ENCODE measurements around the gene SMAP1.

Gene SMAP1

GRCh38 chr6:70709826-70710225 is 42.1 kb downstream of the SMAP1 start:
- H3K4me1 ChIP-seq (ENCODE audit: control insufficient read depth, insufficient read depth, low read length) = no peaks in the 10 kb centered on the region
- H3K9me3 ChIP-seq (ENCODE audit: control insufficient read depth, insufficient read depth, low read depth, low read length) = peaks cover 2% of the 10 kb centered on the region; the same call in 1 of the 2 replicates
- CTCF ChIA-PET = interaction anchor here (0.6 to 8.5 kb wide), 5 partner anchors 148 to 325 kb away, joined by 3 to 135 read pairs (median 4); no protein-coding TSS in a partner anchor
- H3K36me3 ChIP-seq (ENCODE audit: control insufficient read depth in 2 of 2, insufficient read depth in 1 of 2, low read length in 2 of 2) = no peaks in the 10 kb centered on the region
- POLR2A ChIA-PET = no interaction called here
- no peak overlapping the region for H3K4me3 ChIP-seq (ENCODE audit: low read depth, low read length)
- H3K27ac ChIP-seq (ENCODE audit: extremely low read depth, low read depth, low read length) = no peak overlapping the region
- TF ChIP-seq, protein P1, sequence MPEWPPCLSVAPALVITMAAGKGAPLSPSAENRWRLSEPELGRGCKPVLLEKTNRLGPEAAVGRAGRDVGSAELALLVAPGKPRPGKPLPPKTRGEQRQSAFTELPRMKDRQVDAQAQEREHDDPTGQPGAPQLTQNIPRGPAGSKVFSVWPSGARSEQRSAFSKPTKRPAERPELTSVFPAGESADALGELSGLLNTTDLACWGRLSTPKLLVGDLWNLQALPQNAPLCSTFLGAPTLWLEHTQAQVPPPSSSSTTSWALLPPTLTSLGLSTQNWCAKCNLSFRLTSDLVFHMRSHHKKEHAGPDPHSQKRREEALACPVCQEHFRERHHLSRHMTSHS (tag by site-specific recombination; IDR thresholded peaks at IDR 0.05) = no peak
- TF ChIP-seq ZNF558 (tag by site-specific recombination; IDR thresholded peaks at IDR 0.05) = peak; percentile 21; the same call in 1 of the 2 replicates
- TF ChIP-seq ZNF398 (tag by site-specific recombination; IDR thresholded peaks at IDR 0.05) = no peak

- Histone ChIP-seq H3K9me3 (ENCODE audit: control insufficient read depth, insufficient read depth, low read depth, low read length) (peaks cover 2% of the 10 kb centered on the region; the same call in 1 of the 2 replicates), H3K27ac (ENCODE audit: extremely low read depth, low read depth, low read length) (no peak overlapping the region), H3K4me3 (ENCODE audit: low read depth, low read length) (no peak overlapping the region), H3K4me1 (ENCODE audit: control insufficient read depth, insufficient read depth, low read length) (no peaks in the 10 kb centered on the region), H3K36me3 (ENCODE audit: control insufficient read depth in 2 of 2, insufficient read depth in 1 of 2, low read length in 2 of 2) (no peaks in the 10 kb centered on the region)
- CTCF ChIA-PET = interaction anchor here (8.5 kb wide), 1 partner anchor 171 kb away, joined by 135 read pairs; no protein-coding TSS in a partner anchor
- TF ChIP-seq, protein P2, sequence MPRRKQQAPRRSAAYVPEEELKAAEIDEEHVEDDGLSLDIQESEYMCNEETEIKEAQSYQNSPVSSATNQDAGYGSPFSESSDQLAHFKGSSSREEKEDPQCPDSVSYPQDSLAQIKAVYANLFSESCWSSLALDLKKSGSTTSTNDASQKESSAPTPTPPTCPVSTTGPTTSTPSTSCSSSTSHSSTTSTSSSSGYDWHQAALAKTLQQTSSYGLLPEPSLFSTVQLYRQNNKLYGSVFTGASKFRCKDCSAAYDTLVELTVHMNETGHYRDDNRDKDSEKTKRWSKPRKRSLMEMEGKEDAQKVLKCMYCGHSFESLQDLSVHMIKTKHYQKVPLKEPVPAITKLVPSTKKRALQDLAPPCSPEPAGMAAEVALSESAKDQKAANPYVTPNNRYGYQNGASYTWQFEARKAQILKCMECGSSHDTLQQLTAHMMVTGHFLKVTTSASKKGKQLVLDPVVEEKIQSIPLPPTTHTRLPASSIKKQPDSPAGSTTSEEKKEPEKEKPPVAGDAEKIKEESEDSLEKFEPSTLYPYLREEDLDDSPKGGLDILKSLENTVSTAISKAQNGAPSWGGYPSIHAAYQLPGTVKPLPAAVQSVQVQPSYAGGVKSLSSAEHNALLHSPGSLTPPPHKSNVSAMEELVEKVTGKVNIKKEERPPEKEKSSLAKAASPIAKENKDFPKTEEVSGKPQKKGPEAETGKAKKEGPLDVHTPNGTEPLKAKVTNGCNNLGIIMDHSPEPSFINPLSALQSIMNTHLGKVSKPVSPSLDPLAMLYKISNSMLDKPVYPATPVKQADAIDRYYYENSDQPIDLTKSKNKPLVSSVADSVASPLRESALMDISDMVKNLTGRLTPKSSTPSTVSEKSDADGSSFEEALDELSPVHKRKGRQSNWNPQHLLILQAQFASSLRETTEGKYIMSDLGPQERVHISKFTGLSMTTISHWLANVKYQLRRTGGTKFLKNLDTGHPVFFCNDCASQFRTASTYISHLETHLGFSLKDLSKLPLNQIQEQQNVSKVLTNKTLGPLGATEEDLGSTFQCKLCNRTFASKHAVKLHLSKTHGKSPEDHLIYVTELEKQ (tag by site-specific recombination; IDR thresholded peaks at IDR 0.05; ENCODE audit: borderline replicate concordance) = no peak
- TF ChIP-seq ZNF626 (tag by site-specific recombination; IDR thresholded peaks at IDR 0.05) (0 out of 2 replicates have a peak, but pooled peaks have one; percentile 26), SETDB1 (IDR thresholded peaks at IDR 0.05; ENCODE audit: insufficient read length, low read length) (peak; percentile 98), TRIM28 (IDR thresholded peaks at IDR 0.05; ENCODE audit: borderline replicate concordance, low read length) (peak; percentile 82)
- POLR2A ChIA-PET = interaction anchor here (0.7 kb wide), 1 partner anchor 481 kb away, joined by 4 read pairs; no protein-coding TSS in a partner anchor
These were observed 47.1 kb downstream of the SMAP1 start for GRCh38 chr6:70714716-70715257.

DNA sequence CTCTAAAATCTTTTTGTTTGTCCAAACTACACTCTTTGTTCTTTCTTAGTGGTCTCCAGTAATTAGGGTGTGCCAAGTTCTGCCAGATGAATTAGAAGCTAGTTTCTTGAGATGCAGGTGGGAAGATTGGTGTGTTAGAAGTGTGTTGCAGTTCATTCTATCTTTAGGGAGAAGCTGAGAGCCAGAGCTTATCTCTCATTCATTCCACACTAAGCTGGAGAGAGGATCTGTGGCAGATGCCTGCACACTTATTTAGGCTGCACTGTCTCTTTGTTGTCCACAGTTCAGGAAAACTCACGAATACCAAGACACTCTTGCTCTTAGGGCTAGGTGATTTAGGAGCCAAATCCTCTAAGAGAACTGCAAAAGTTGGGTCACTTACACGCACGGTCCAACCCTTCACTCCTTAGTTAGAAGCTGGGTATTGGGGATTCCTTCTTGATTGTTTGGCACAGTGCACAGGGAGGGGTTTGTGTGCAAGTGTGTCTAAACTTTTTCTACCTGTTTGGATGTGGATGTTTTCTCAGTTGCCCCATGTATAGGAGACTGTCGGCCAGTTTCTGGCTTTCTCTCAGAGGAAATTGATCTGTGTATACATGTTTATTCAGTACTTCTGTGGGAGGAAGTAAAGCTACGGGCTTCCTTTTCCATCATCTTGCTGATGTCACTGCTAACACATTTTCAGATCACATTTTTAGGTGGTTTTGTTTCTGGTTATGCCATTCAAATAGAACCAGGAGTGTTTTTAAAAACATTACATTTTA is 49.5 kb downstream of the SMAP1 start:
- ChIA-PET POLR2A (no interaction called here), CTCF (interaction anchor here (0.6 to 3.7 kb wide), 11 partner anchors 10 to 496 kb away, joined by 3 to 14 read pairs (median 3); no protein-coding TSS in a partner anchor)
- Histone ChIP-seq H3K36me3 (ENCODE audit: control insufficient read depth in 2 of 2, insufficient read depth in 1 of 2, low read length in 2 of 2) (no peaks in the 10 kb centered on the region), H3K4me1 (ENCODE audit: control insufficient read depth, insufficient read depth, low read length) (no peaks in the 10 kb centered on the region), H3K4me3 (ENCODE audit: low read depth, low read length) (no peak overlapping the region), H3K9me3 (ENCODE audit: control insufficient read depth, insufficient read depth, low read depth, low read length) (peaks cover 2% of the 10 kb centered on the region; the same call in 1 of the 2 replicates), H3K27ac (ENCODE audit: extremely low read depth, low read depth, low read length) (no peak overlapping the region)
- TF ChIP-seq ZNF596 (tag by site-specific recombination; IDR thresholded peaks at IDR 0.05) (no peak), BCL6B (tag by site-specific recombination; IDR thresholded peaks at IDR 0.05) (no peak), EGR2 (tag by site-specific recombination; IDR thresholded peaks at IDR 0.05; ENCODE audit: low read depth) (no peak), ZNF335 (tag by site-specific recombination; conservative IDR thresholded peaks at IDR 0.05) (no peak)
